DOHH2 (cell line): ENCODE results near the gene USP10.

Experiments
- CTCF ChIP-seq: fragments of 200-600 bp; sonication (generic); IDR thresholded peaks from one replicate; pipeline ENCODE4 v1.5.1; 2014; ENCODE audit warnings: antibody characterized with exemption, mild to moderate bottlenecking, low read depth, low read length; ENCODE audit not compliant: poor library complexity, severe bottlenecking
- EZH2phosphoT487 ChIP-seq: fragments of 200-600 bp; sonication (generic); IDR thresholded peaks from 2 replicates; pipeline ENCODE4 v1.6.1; 2017; ENCODE audit warnings: borderline replicate concordance, mild to moderate bottlenecking, antibody characterized with exemption, low read length, moderate library complexity, mixed read lengths

GRCh38 chr16:84675423-84675822, 24.4 kb upstream of the USP10 start:
- TF ChIP-seq CTCF (no peak), EZH2phosphoT487 (no peak)
